DND-41 (cell line): Measurements from ENCODE around the gene JMJD1C.

ENCODE experiments used
- CTCF ChIP-seq: IDR thresholded peaks from 2 replicates; pipeline ENCODE4 v1.5.1; 2012; ENCODE audit warnings: borderline replicate concordance, low read length, moderate library complexity, mild to moderate bottlenecking; ENCODE audit not compliant: poor library complexity, severe bottlenecking; ENCODE audit errors: extremely low read depth
- EZH2 ChIP-seq: IDR thresholded peaks from 3 replicates; pipeline ENCODE4 v1.6.1; 2012; ENCODE audit warnings: borderline replicate concordance, low read depth, mild to moderate bottlenecking, moderate library complexity, low read length, inconsistent platforms; ENCODE audit not compliant: severe bottlenecking

- TF ChIP-seq CTCF (no peak), EZH2 (no peak)
Observed at GRCh38 chr10:63175534-63175933, 290.2 kb downstream of the JMJD1C start.
